HG02678 (cell line): ENCODE data around the gene GPC5.
"Not testable (repeated sequence)": the region's sequence is repeated elsewhere in the genome, so short reads cannot be mapped to it uniquely, and the experiment has no call there.

Experiments used
- ATAC-seq: cut with Tn5 transposase; IDR thresholded peaks from one replicate; pipeline ENCODE4 v1.9.1; 2021; ENCODE audit warnings: mild to moderate bottlenecking, moderate library complexity; ENCODE audit not compliant: unreplicated experiment

The GPC5 gene

GRCh38 chr13:91762957-91763356 lies 364.5 kb downstream of the GPC5 start:
- ATAC-seq, result no peak

- no peak for ATAC-seq
These were observed 366.1 kb downstream of the GPC5 start for GRCh38 chr13:91764527-91764926.

GRCh38 chr13:91767651-91768050 lies 369.2 kb downstream of the GPC5 start:
- no peak for ATAC-seq

- ATAC-seq, result no peak
These were observed 370.3 kb downstream of the GPC5 start for GRCh38 chr13:91768746-91769145.

- no peak for ATAC-seq
These were observed 372.8 kb downstream of the GPC5 start for GRCh38 chr13:91771229-91771628.

- ATAC-seq, result no peak
These were observed 375.3 kb downstream of the GPC5 start for GRCh38 chr13:91773591-91774227.

DNA sequence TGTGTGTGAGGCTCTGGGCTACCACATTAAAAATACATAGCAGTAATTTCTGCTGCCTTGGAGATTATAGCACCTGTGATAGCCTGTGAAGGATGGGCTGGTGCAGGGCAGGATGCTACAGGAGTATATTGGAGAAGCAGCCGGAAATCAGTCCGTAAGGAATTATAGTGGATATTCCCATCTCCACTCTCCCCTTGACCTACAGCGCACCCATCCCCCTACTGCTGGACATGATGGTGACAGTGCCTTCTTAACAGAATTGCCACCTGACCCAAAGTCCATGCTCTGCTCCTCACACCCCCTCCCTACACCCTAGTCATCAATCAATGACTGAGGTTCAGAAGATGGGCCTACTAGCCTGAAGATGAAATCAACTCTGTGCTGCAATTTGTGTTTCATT lies 376.0 kb downstream of the GPC5 start:
- no peak for ATAC-seq

- ATAC-seq, result no peak
These were observed 378.3 kb downstream of the GPC5 start for GRCh38 chr13:91776611-91777193.

DNA sequence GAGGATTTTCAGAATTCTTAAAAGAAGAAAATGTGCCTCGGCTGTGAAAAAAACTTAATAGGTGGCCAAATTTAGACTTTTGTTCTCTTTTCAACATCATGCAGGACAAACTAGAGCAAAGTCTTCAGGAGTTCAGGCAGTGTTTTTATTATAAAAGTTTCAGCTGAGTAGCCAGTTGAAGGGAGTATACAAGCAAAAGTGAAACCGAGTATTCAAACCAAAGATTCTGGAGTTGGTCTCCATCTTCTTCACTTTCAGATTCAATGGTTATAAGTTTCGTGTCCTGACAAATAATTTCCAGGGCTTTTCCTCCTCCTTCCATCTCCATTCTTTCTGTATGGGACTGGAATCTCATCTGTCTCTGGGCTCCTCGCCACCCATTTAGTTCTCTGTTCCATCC lies 379.7 kb downstream of the GPC5 start:
- no peak for ATAC-seq

DNA sequence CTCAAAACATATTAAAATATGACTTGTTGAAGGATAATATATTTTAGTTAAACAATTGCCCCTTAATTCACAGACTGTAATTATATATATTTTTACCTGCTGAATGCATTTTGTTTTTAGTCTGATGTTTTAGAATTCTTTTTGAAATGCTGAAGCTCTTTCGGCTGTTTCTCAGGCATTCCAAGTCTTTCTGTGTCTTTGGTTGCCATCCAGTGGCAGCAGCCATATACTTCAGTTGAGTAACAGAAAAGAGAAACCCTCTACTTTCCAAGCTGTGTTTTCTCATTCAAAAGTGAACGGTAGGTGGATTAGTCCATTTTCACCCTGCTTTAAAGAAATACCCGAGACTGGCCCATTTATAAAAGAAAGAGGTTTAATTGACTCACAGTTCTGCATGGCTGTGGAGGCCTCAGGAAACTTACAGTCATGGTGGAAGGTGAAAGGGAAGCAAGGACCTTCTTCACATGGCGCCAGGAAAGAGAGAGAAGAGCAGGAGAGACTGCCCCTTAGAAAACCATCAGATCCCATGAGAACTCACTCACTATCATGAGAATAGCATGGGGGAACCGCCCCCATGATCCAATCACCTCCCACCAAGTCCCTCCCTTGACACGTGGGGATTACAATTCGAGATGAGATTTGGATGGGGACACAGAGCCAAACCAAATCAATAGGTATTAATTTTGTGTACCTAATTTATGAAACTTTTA lies 383.7 kb downstream of the GPC5 start:
- ATAC-seq, result not testable (repeated sequence)

DNA sequence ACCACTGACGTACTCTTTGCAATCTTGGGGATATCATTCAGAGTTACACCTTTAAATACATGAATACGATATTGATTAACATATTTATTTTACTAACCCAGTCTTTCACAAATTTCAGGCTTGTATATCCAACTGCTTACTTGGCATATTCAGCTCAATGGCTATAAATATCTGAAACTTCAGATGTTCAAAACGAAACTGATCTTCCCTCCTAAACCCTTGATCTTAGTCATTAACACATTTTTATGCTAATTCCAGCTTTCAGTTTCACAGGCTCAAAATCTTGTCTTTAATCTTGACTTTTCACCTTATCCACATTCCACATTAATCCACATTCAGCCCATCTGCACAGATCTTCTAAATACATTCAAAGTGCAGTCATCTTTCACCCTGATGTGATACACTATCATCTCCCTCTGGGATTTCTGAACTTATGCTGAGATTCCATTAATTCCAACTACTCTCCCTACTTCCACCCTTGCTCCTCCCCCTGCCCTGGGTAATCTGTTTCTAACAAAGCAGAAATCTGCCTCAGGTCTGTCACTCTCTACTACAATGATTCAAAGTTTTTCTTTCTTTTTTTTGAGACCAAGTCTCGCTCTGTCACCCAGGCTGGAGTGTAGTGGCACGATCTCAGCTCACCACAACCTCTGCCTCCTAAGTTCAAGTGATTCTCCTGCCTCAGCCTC lies 387.2 kb downstream of the GPC5 start:
- ATAC-seq, result peak; percentile 85

- no peak for ATAC-seq
These were observed 393.6 kb downstream of the GPC5 start for GRCh38 chr13:91792054-91792453.

- no peak for ATAC-seq
These were observed 399.1 kb downstream of the GPC5 start for GRCh38 chr13:91797567-91797966.

GRCh38 chr13:91798338-91798737 lies 399.9 kb downstream of the GPC5 start:
- not testable (repeated sequence) for ATAC-seq

DNA sequence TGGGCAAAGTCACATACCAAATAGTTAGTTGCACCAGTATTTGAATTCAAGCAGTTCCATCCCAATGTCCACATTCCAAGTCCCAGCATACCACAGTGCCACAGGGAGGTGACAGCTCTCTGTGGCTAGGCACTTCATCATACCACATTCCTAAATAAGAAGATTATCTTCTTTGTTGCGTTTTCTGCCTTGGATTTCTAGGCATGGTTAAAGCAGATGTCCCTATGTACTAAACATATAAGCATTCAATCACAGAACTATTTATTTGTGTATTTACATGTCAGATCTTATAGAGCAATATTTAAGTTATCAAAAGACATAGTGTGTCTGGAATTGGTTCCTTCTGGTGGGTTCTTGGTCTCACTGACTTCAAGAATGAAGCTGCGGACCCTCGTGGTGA lies 403.4 kb downstream of the GPC5 start:
- not testable (repeated sequence) for ATAC-seq

- no peak for ATAC-seq
These were observed 404.5 kb downstream of the GPC5 start for GRCh38 chr13:91802957-91803356.

GRCh38 chr13:91804724-91805123 lies 406.3 kb downstream of the GPC5 start:
- ATAC-seq, result no peak

DNA sequence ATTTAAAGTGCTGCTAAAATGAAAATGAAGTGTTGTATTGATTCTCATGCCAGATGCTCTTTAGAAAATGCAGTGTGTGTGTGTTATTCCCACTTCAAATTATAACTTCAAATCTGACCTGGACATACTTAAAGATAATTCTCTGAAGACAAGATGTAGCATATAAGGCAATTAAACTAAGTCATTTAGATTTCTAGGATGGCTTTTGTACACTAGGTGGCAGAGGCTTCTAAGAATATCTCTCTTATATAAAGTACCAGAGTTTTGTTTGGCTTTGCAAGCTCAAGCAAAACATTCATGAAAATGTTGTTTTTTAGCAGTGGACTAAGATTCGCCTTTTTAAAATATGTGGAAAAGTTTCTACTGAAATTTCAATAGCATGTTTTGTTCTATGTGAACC lies 407.2 kb downstream of the GPC5 start:
- no peak for ATAC-seq

- no peak for ATAC-seq
These were observed 410.7 kb downstream of the GPC5 start for GRCh38 chr13:91809161-91809560.

DNA sequence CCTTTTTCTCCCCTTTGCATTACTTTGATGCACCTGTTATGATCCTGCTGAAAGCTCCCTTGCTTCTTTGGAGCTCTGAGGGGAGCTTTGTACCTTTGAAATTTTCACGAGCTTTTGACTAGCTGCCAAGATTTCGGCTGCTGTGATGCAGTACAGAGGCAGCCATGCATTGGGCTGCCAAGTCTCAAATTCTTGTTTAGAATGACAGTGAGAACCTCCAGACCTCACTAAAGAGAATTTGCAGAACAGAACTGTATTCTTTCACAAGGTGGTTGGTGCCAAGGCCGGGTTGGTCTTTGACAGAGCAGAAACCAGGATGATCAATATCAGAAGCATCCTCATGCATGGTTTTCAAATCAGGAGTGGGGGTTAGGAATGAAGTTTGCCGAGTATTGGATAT lies 414.8 kb downstream of the GPC5 start:
- ATAC-seq, result no peak

DNA sequence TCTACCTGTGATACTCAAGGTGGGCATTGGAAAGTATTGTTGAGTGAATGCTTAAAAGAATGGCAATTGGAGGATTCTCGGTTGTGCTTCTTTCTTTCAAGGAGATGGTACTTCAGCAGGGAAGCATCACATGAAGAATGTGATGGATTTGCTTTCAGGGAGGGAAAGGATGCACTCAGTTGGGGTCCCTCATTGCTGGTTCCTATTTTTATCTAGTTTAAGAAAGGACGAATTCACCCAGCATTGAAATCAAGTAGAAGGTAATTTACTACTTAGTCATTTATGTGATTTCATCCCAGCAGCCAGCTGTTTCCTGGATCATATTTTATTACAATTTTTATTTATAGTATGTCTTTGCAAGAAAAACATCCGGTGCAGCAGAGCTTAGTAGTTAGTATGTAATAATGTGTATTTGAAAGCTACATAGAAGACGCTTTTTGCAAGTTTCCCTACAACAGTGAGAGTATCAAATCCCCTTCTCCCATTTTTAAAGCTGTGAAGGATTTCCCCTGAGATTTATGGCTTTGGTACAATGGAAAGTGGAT lies 417.9 kb downstream of the GPC5 start:
- no peak for ATAC-seq
